Large intestine (tissue), 3 donors: ENCODE data around the gene ENTR1. TPM values are rescaled to one million over a fixed set of nuclear protein-coding genes. Genes with fewer than 3 reads are reported as not detected.

Experiments
- DNase-seq, 2 donors: peaks; one replicate each; pipeline versions ENCODE4 v3.0.0 to v3.0.0-alpha.2; 2013
- H3K27ac ChIP-seq: one replicate; pipeline ENCODE4 v1.5.1; 2013; ENCODE audit warnings: low read length
- H3K27me3 ChIP-seq: 2 replicates; pipeline ENCODE4 v1.6.1; 2013; ENCODE audit warnings: low read length; ENCODE audit not compliant: control insufficient read depth, insufficient read depth
- H3K36me3 ChIP-seq: 2 replicates; pipeline ENCODE4 v1.6.1; 2013; ENCODE audit warnings: low read length; ENCODE audit not compliant: control insufficient read depth, insufficient read depth
- H3K4me1 ChIP-seq: one replicate; pipeline ENCODE4 v1.6.1; 2013; ENCODE audit warnings: low read length; ENCODE audit not compliant: control insufficient read depth, insufficient read depth
- H3K4me3 ChIP-seq: one replicate; pipeline ENCODE4 v1.5.1; 2013; ENCODE audit warnings: low read length
- H3K9me3 ChIP-seq: one replicate; pipeline ENCODE4 v1.6.1; 2013; ENCODE audit warnings: mild to moderate bottlenecking, low read depth, low read length, moderate library complexity; ENCODE audit not compliant: control insufficient read depth
- WGBS: methylation state at CpG from one replicate; pipeline ENCODE4 v1.1.5; 2013; ENCODE audit warnings: low lambda C conversion rate; ENCODE audit not compliant: insufficient coverage; 5-methylcytosine and 5-hydroxymethylcytosine counted together
- polyA plus RNA-seq: library from polyadenylated mRNA; unstranded; fragments of 120-200 nt; gene quantifications from one replicate; pipeline ENCODE4 v1.2.1, GENCODE V29; 2013

The ENTR1 gene
- polyA plus RNA-seq, 1 donor: 50.1 TPM

DNA sequence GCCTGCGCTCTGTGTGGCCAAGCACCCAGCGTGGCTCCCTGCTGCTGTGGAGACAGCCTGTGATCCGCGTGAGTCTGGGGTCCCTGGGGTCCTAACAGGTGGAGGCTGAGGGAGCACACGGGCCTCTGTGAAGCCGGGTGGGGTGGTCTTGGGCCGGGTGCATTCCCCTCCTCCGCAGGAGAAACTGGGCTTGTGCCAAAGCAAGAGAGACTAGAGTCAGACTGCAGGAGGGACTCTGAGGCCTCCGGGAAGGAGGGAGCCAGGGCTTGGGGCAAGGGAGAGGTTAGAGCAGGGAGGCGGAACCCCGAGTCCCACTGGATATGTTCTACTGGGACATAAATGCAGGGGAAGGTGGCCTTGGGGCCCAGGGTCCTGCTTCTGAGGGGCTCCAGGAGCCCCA is 57.3 kb downstream of the ENTR1 start:
- Histone ChIP-seq H3K36me3 (peaks cover 19% of the 10 kb centered on the region), H3K27ac (no peak overlapping the region)
- WGBS: no CpG with 5 or more reads among the region's 11 CpGs

DNA sequence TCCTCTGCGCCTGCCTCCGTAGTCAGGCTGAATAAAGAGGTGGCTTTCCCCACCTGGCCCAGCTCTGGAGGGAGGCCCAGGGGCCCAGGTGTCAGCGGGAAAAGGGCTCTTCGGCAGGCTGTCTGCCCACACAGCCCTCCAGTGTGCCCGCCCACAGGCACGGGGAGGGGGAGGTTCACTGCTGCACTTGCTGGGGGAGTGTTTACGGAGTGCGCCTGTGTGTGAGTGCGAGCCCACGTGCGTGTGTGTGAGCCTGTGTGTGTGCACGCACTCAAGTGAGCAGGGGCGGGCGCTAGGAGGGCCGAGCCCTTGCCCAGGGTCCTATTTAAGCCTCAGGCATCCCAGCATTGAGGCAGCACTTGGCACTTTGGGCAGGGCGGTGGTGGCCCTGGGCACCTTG is 57.7 kb downstream of the ENTR1 start:
- peak in 1 of 2 donors; percentile 39 for DNase-seq
- no CpG with 5 or more reads among the region's 16 CpGs for WGBS

More for the DNA sequence above, 57.3 kb downstream of the ENTR1 start:
- no peak overlapping the region for H3K4me3 ChIP-seq
- no peak for DNase-seq
- no peaks in the 10 kb centered on the region for H3K27me3 ChIP-seq
- H3K9me3 ChIP-seq: peaks cover 3% of the 10 kb centered on the region
- peaks cover 26% of the 10 kb centered on the region for H3K4me1 ChIP-seq

More for the DNA sequence above, 57.7 kb downstream of the ENTR1 start:
- H3K36me3 ChIP-seq: peaks cover 18% of the 10 kb centered on the region
- H3K4me1 ChIP-seq: peaks cover 26% of the 10 kb centered on the region
- H3K4me3 ChIP-seq: no peak overlapping the region
- no peak overlapping the region for H3K27ac ChIP-seq
- no peaks in the 10 kb centered on the region for H3K27me3 ChIP-seq
- H3K9me3 ChIP-seq: peaks cover 5% of the 10 kb centered on the region

Other genes with a start within 250 kb of the ENTR1 start
- not detected for gene LHX3, start 205.5 kb downstream of the ENTR1 start, polyA plus RNA-seq
- 11.9 TPM for gene QSOX2, start 164.8 kb downstream of the ENTR1 start, polyA plus RNA-seq
- 2.0 TPM for gene CCDC187, start 106.5 kb downstream of the ENTR1 start, polyA plus RNA-seq
- gene GPSM1, start 83.1 kb downstream of the ENTR1 start, polyA plus RNA-seq: 39.9 TPM
- 17.0 TPM for gene DNLZ, start 46.9 kb downstream of the ENTR1 start, polyA plus RNA-seq
- 2.4 TPM for gene CARD9, start 36.9 kb downstream of the ENTR1 start, polyA plus RNA-seq
- 11.3 TPM for gene SNAPC4, start 10.4 kb downstream of the ENTR1 start, polyA plus RNA-seq
- gene PMPCA, start within 50 bp of the ENTR1 start, polyA plus RNA-seq: 64.7 TPM
- 12.8 TPM for gene INPP5E, start 29.2 kb upstream of the ENTR1 start, polyA plus RNA-seq
- gene SEC16A, start 72.4 kb upstream of the ENTR1 start, polyA plus RNA-seq: 51.4 TPM
- 13.4 TPM for gene NOTCH1, start 135.4 kb upstream of the ENTR1 start, polyA plus RNA-seq